HCT116 (cell line): ENCODE results near the gene RBPJ. TPM values are rescaled to one million over a fixed set of nuclear protein-coding genes. Genes with fewer than 3 reads are reported as not detected.

ENCODE experiments used
- ATAC-seq: fragments of 200-7000 bp; cut with Tn5 transposase; 2 replicates; pipeline ENCODE4 v1.9.1; 2020; ENCODE audit warnings: mild to moderate bottlenecking, moderate library complexity
- BruUV-seq: library from RNA; stranded (reverse); fragments of 400-500 nt; replicated peaks from 2 replicates; lab custom pipeline; 2021; lab: Mats Ljungman, UMichigan
- CTCF ChIA-PET: fragments of 300-600 bp; sonication (Branson Sonifier 250); formaldehyde crosslinking; loops from one replicate; lab custom pipeline; 2021; ENCODE audit warnings: antibody characterized with exemption; lab: Charles Lee
- POLR2A ChIA-PET: fragments of 300-600, 350-600 bp; sonication (Branson Sonifier 250); formaldehyde crosslinking; loops from one replicate; lab custom pipeline; 2021; ENCODE audit warnings: antibody characterized with exemption; lab: Charles Lee
- RAD21 ChIA-PET, 2 experiments: fragments of 300-600 bp; sonication (Branson Sonifier 250); formaldehyde crosslinking; loops; one replicate each; lab custom pipeline; 2023; ENCODE audit warnings: low total read pairs in 2 of 2; ENCODE audit not compliant: uncharacterized antibody in 2 of 2, unreplicated experiment in 2 of 2, low non-redundant PET in 1 of 2; lab: Charles Lee
- DNase-seq: peaks from one replicate; pipeline ENCODE4 v3.0.0-alpha.2; 2010; ENCODE audit warnings: low read depth, low spot score
- H2AFZ ChIP-seq: fragments of 200-600 bp; shearing (Covaris generic), sonication (generic); 2 replicates; pipeline ENCODE4 v1.6.1; 2017; ENCODE audit warnings: low read depth, mixed run types, mixed read lengths, antibody characterized with exemption, low read length; ENCODE audit not compliant: poor library complexity, severe bottlenecking
- H3K27ac ChIP-seq: 2 replicates; pipeline ENCODE4 v1.5.1; 2012; ENCODE audit warnings: low read depth, low read length
- H3K27me3 ChIP-seq: fragments of 200-600 bp; sonication (generic); 2 replicates; pipeline ENCODE4 v1.6.1; 2016; ENCODE audit warnings: mixed run types, low read length, mixed read lengths; ENCODE audit not compliant: insufficient read depth
- H3K36me3 ChIP-seq, 2 experiments: fragments of 200-500 bp in 1 of 2; fragments of 200-600 bp in 1 of 2; sonication (Bioruptor generic) in 1 of 2; sonication (generic) in 1 of 2; 2 replicates each; pipeline versions ENCODE4 v1.5.1 to v1.6.1; 2014 to 2016; ENCODE audit warnings: low read length in 2 of 2, inconsistent platforms in 1 of 2, mixed read lengths in 1 of 2, mixed run types in 1 of 2; ENCODE audit not compliant: insufficient read depth in 2 of 2, control insufficient read depth in 1 of 2
- H3K4me1 ChIP-seq, 2 experiments: fragments of 200-600 bp in 1 of 2; sonication (generic) in 1 of 2; 2 replicates each; pipeline versions ENCODE4 v1.5.1 to v1.6.1; 2012 to 2017; ENCODE audit warnings: low read length in 2 of 2, inconsistent platforms in 1 of 2, mild to moderate bottlenecking in 1 of 2, mixed read lengths in 1 of 2, mixed run types in 1 of 2, moderate library complexity in 1 of 2; ENCODE audit not compliant: insufficient read depth in 2 of 2, control insufficient read depth in 1 of 2
- H3K4me2 ChIP-seq: fragments of 200-600 bp; sonication (generic); 2 replicates; pipeline ENCODE4 v1.6.1; 2017; ENCODE audit warnings: mixed run types, low read length, mixed read lengths
- H3K4me3 ChIP-seq, 2 experiments: fragments of 200-600 bp in 1 of 2; sonication (generic) in 1 of 2; replicated peaks in 1 of 2; 2 replicates each; pipeline ENCODE4 v1.5.1; 2011 to 2016; ENCODE audit warnings: low read length in 2 of 2, control low read depth in 1 of 2, low read depth in 1 of 2, mild to moderate bottlenecking in 1 of 2, mixed read lengths in 1 of 2, mixed run types in 1 of 2
- H3K79me2 ChIP-seq: fragments of 200-600 bp; sonication (generic); 2 replicates; pipeline ENCODE4 v1.6.1; 2017; ENCODE audit warnings: mild to moderate bottlenecking, mixed run types, low read length, moderate library complexity, mixed read lengths; ENCODE audit not compliant: insufficient read depth
- H3K9ac ChIP-seq: fragments of 200-600 bp; sonication (generic); 2 replicates; pipeline ENCODE4 v1.6.1; 2016; ENCODE audit warnings: low read length, mixed read lengths
- H3K9me2 ChIP-seq: fragments of 200-600 bp; sonication (generic), shearing (Covaris generic); 2 replicates; pipeline ENCODE4 v1.6.1; 2017; ENCODE audit warnings: mixed run types, mild to moderate bottlenecking, moderate library complexity; ENCODE audit not compliant: insufficient read depth
- H3K9me3 ChIP-seq, 2 experiments: fragments of 200-500 bp in 1 of 2; fragments of 200-600 bp in 1 of 2; sonication (Bioruptor generic) in 1 of 2; sonication (generic) in 1 of 2; 2 replicates each; pipeline ENCODE4 v1.6.1; 2014 to 2017; ENCODE audit warnings: low read length in 2 of 2, mixed read lengths in 2 of 2, inconsistent platforms in 1 of 2, low read depth in 1 of 2, mild to moderate bottlenecking in 1 of 2, mixed run types in 1 of 2, moderate library complexity in 1 of 2; ENCODE audit not compliant: control insufficient read depth in 1 of 2, insufficient read depth in 1 of 2
- H4K20me1 ChIP-seq: fragments of 200-600 bp; sonication (generic), shearing (Covaris generic); 2 replicates; pipeline ENCODE4 v1.6.1; 2017; ENCODE audit warnings: mixed run types, mild to moderate bottlenecking, moderate library complexity; ENCODE audit not compliant: insufficient read depth
- ATF3 ChIP-seq: IDR thresholded peaks from 2 replicates; pipeline ENCODE4 v1.6.1; 2012
- CTCF ChIP-seq, 3 experiments: fragments of 200-600 bp in 1 of 3; sonication (generic) in 1 of 3; IDR thresholded peaks in 2 of 3; conservative IDR thresholded peaks in 1 of 3; 2 replicates each; pipeline ENCODE4 v1.5.1; 2012 to 2017; ENCODE audit warnings: low read depth in 2 of 3, low read length in 2 of 3, antibody characterized with exemption in 1 of 3, borderline replicate concordance in 1 of 3, control low read depth in 1 of 3, mild to moderate bottlenecking in 1 of 3, mixed read lengths in 1 of 3, mixed run types in 1 of 3, moderate library complexity in 1 of 3; ENCODE audit not compliant: insufficient read depth in 1 of 3
- EGR1 ChIP-seq: IDR thresholded peaks from 2 replicates; pipeline ENCODE4 v1.6.1; 2012; ENCODE audit warnings: low read depth
- ELF1 ChIP-seq: IDR thresholded peaks from 2 replicates; pipeline ENCODE4 v1.6.1; 2012; ENCODE audit warnings: low read depth, borderline replicate concordance
- EZH2 ChIP-seq: fragments of 200-600 bp; sonication (generic); IDR thresholded peaks from 2 replicates; pipeline ENCODE4 v1.6.1; 2017; ENCODE audit warnings: antibody characterized with exemption, mixed run types
- FOSL1 ChIP-seq: IDR thresholded peaks from 2 replicates; pipeline ENCODE4 v1.6.1; 2012; ENCODE audit warnings: low read depth
- JUND ChIP-seq: IDR thresholded peaks from 2 replicates; pipeline ENCODE4 v1.6.1; 2012
- MAX ChIP-seq: IDR thresholded peaks from 2 replicates; pipeline ENCODE4 v1.6.1; 2012
- POLR2A ChIP-seq: IDR thresholded peaks from 2 replicates; pipeline ENCODE4 v1.7.0; 2011; ENCODE audit warnings: borderline replicate concordance; ENCODE audit not compliant: insufficient read depth, insufficient read length; ENCODE audit errors: extremely low read depth
- POLR2AphosphoS5 ChIP-seq: IDR thresholded peaks from 2 replicates; pipeline ENCODE4 v1.6.1; 2011; ENCODE audit warnings: mild to moderate bottlenecking, low read depth, low read length, moderate library complexity
- RAD21 ChIP-seq: IDR thresholded peaks from 2 replicates; pipeline ENCODE4 v1.6.1; 2012; ENCODE audit warnings: low read depth, mild to moderate bottlenecking
- REST ChIP-seq: IDR thresholded peaks from 2 replicates; pipeline ENCODE4 v1.6.1; 2012; ENCODE audit warnings: low read depth
- SIN3A ChIP-seq: IDR thresholded peaks from 2 replicates; pipeline ENCODE4 v1.6.1; 2012; ENCODE audit warnings: low read depth
- YY1 ChIP-seq: IDR thresholded peaks from 2 replicates; pipeline ENCODE4 v1.6.1; 2011; ENCODE audit warnings: low read length, low read depth, moderate library complexity, mild to moderate bottlenecking; ENCODE audit not compliant: insufficient replicate concordance; ENCODE audit errors: extremely low read depth
- ZBTB33 ChIP-seq: IDR thresholded peaks from 2 replicates; pipeline ENCODE4 v1.6.1; 2011; ENCODE audit warnings: mild to moderate bottlenecking, low read length, moderate library complexity; ENCODE audit not compliant: insufficient replicate concordance; ENCODE audit errors: extremely low read depth
- ZFX ChIP-seq: fragments of 450-650 bp; IDR thresholded peaks from 2 replicates; pipeline ENCODE4 v1.6.1; 2017
- intact Hi-C: fragments of 100-400 bp; cut with micrococcal nuclease; formaldehyde crosslinking; loops from 2 replicates; pipeline ENCODE4 v1.10.0; 2022
- total RNA-seq: library from RNA; stranded (reverse); gene quantifications from one replicate; pipeline ENCODE4 v1.2.1, GENCODE V29; 2021; ENCODE audit not compliant: unreplicated experiment

Gene RBPJ
- total RNA-seq, 1 experiment from 2014 or later = 72.7 TPM

GRCh38 chr4:26303008-26303407, 17.8 kb upstream of the RBPJ start:
- DNase-seq (no peak), ATAC-seq (no peak)
- H3K36me3 ChIP-seq = no peaks in the 10 kb centered on the region
- RAD21 ChIA-PET = no interaction called here
- TF ChIP-seq ZBTB33 = no peak
- TF ChIP-seq ZFX = no peak
- TF ChIP-seq MAX = no peak
- no peak for TF ChIP-seq CTCF (IDR thresholded peaks at IDR 0.05 in 2 of 3, conservative IDR thresholded peaks at IDR 0.05 in 1 of 3; ENCODE audit: borderline replicate concordance in 1 of 3, insufficient read depth in 1 of 3, low read depth in 2 of 3, low read length in 2 of 3)
- no peak for TF ChIP-seq ATF3
- TF ChIP-seq POLR2A = no peak
- TF ChIP-seq POLR2AphosphoS5 = no peak
- TF ChIP-seq RAD21 = no peak
- no peak for TF ChIP-seq JUND
- TF ChIP-seq FOSL1 = no peak
- no peak for TF ChIP-seq REST
- no peak for TF ChIP-seq EZH2
- TF ChIP-seq EGR1 = no peak
- TF ChIP-seq ELF1 = no peak
- no peak for TF ChIP-seq YY1
- no peak for TF ChIP-seq SIN3A
- TF ChIP-seq, all 23 proteins: peak for 0
- H4K20me1 ChIP-seq = no peaks in the 10 kb centered on the region
- no peaks in the 10 kb centered on the region for H3K9me3 ChIP-seq
- H3K4me1 ChIP-seq = no peaks in the 10 kb centered on the region
- H3K79me2 ChIP-seq = no peaks in the 10 kb centered on the region
- no TSS peak for BruUV-seq
- no peaks in the 10 kb centered on the region for H3K27me3 ChIP-seq
- intact Hi-C loops = no loop called here
- H3K27ac ChIP-seq = no peak overlapping the region
- no peak overlapping the region for H3K4me2 ChIP-seq
- H2AFZ ChIP-seq = no peak overlapping the region
- no peak overlapping the region for H3K4me3 ChIP-seq
- POLR2A ChIA-PET = no interaction called here
- CTCF ChIA-PET = no interaction called here
- no peak overlapping the region for H3K9ac ChIP-seq
- H3K9me2 ChIP-seq = no peaks in the 10 kb centered on the region
